ENCODE results near the gene MAGI1. TPM values are rescaled to one million over a fixed set of nuclear protein-coding genes. Genes with fewer than 3 reads are reported as not detected.

MAGI1 gene
- total RNA-seq, 1 experiment from 2014 or later, result 58.2 TPM

DNA sequence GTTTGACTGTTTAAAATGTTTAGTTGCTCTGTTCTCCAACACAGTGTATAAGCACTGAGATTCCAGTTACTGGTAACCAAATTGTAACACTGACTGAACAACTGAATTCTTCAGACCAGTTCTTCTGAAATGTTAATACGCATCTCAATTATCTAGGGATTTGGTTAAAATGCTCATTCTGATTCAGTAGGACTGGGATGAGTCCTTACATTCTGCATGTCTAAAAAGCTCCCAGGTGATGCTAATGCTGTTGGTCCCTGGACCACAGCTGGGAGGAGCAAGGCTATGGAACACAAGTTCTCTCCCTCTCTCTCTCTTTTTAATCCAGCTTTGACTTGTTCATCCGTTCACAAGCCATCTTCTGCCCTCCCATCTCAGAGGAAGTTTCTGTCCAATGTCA is 380.3 kb downstream of the MAGI1 start (continued):
- no peak for TF ChIP-seq IRF1 (CRISPR knock-in tag; IDR thresholded peaks at IDR 0.05)
- TF ChIP-seq ZBTB21 (CRISPR knock-in tag; IDR thresholded peaks at IDR 0.05; ENCODE audit: borderline replicate concordance), result no peak
- TF ChIP-seq TP53 (CRISPR knock-in tag; IDR thresholded peaks at IDR 0.05), result no peak
- no peak for TF ChIP-seq RORB (CRISPR knock-in tag; IDR thresholded peaks at IDR 0.05)
- no peak for TF ChIP-seq ZNF396 (CRISPR knock-in tag; IDR thresholded peaks at IDR 0.05; ENCODE audit: borderline replicate concordance)

GRCh38 chr3:65655061-65655460 is 383.7 kb downstream of the MAGI1 start:
- ATAC-seq, result no peak
- peaks cover 11% of the 10 kb centered on the region for H3K9me3 Mint-ChIP-seq
- peaks cover 6% of the 10 kb centered on the region for H3K36me3 Mint-ChIP-seq
- peaks cover 32% of the 10 kb centered on the region for H3K4me1 Mint-ChIP-seq
- H3K27me3 Mint-ChIP-seq (ENCODE audit: low read depth), result no peaks in the 10 kb centered on the region
- no peak for DNase-seq (ENCODE audit: low spot score)
- ChIA-PET POLR2A (no interaction called here), CTCF (interaction anchor here (0.8 to 1.3 kb wide), 2 partner anchors 19 to 216 kb away, joined by 3 to 5 read pairs; no protein-coding TSS in a partner anchor)
- TF ChIP-seq, protein P1, sequence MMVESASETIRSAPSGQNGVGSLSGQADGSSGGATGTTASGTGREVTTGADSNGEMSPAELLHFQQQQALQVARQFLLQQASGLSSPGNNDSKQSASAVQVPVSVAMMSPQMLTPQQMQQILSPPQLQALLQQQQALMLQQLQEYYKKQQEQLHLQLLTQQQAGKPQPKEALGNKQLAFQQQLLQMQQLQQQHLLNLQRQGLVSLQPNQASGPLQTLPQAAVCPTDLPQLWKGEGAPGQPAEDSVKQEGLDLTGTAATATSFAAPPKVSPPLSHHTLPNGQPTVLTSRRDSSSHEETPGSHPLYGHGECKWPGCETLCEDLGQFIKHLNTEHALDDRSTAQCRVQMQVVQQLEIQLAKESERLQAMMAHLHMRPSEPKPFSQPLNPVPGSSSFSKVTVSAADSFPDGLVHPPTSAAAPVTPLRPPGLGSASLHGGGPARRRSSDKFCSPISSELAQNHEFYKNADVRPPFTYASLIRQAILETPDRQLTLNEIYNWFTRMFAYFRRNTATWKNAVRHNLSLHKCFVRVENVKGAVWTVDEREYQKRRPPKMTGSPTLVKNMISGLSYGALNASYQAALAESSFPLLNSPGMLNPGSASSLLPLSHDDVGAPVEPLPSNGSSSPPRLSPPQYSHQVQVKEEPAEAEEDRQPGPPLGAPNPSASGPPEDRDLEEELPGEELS (CRISPR knock-in tag; IDR thresholded peaks at IDR 0.05), result no peak
- TF ChIP-seq, protein P2, sequence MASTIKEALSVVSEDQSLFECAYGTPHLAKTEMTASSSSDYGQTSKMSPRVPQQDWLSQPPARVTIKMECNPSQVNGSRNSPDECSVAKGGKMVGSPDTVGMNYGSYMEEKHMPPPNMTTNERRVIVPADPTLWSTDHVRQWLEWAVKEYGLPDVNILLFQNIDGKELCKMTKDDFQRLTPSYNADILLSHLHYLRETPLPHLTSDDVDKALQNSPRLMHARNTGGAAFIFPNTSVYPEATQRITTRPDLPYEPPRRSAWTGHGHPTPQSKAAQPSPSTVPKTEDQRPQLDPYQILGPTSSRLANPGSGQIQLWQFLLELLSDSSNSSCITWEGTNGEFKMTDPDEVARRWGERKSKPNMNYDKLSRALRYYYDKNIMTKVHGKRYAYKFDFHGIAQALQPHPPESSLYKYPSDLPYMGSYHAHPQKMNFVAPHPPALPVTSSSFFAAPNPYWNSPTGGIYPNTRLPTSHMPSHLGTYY (CRISPR knock-in tag; IDR thresholded peaks at IDR 0.05), result no peak
- TF ChIP-seq, protein P3, sequence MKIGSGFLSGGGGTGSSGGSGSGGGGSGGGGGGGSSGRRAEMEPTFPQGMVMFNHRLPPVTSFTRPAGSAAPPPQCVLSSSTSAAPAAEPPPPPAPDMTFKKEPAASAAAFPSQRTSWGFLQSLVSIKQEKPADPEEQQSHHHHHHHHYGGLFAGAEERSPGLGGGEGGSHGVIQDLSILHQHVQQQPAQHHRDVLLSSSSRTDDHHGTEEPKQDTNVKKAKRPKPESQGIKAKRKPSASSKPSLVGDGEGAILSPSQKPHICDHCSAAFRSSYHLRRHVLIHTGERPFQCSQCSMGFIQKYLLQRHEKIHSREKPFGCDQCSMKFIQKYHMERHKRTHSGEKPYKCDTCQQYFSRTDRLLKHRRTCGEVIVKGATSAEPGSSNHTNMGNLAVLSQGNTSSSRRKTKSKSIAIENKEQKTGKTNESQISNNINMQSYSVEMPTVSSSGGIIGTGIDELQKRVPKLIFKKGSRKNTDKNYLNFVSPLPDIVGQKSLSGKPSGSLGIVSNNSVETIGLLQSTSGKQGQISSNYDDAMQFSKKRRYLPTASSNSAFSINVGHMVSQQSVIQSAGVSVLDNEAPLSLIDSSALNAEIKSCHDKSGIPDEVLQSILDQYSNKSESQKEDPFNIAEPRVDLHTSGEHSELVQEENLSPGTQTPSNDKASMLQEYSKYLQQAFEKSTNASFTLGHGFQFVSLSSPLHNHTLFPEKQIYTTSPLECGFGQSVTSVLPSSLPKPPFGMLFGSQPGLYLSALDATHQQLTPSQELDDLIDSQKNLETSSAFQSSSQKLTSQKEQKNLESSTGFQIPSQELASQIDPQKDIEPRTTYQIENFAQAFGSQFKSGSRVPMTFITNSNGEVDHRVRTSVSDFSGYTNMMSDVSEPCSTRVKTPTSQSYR (CRISPR knock-in tag; IDR thresholded peaks at IDR 0.05), result no peak
- TF ChIP-seq GTF2I (CRISPR knock-in tag; conservative IDR thresholded peaks at IDR 0.05) (no peak), HMGXB4 (CRISPR knock-in tag; IDR thresholded peaks at IDR 0.05) (no peak)
- H3K27ac Mint-ChIP-seq, result no peak overlapping the region
- H3K4me3 Mint-ChIP-seq, result no peak overlapping the region

GRCh38 chr3:65653731-65654130 is 385.0 kb downstream of the MAGI1 start:
- Mint-ChIP-seq H3K4me1 (peaks cover 19% of the 10 kb centered on the region), H3K36me3 (peaks cover 6% of the 10 kb centered on the region), H3K27ac (no peak overlapping the region), H3K4me3 (no peak overlapping the region), H3K9me3 (peaks cover 8% of the 10 kb centered on the region), H3K27me3 (ENCODE audit: low read depth) (no peaks in the 10 kb centered on the region)
- TF ChIP-seq, protein P4, sequence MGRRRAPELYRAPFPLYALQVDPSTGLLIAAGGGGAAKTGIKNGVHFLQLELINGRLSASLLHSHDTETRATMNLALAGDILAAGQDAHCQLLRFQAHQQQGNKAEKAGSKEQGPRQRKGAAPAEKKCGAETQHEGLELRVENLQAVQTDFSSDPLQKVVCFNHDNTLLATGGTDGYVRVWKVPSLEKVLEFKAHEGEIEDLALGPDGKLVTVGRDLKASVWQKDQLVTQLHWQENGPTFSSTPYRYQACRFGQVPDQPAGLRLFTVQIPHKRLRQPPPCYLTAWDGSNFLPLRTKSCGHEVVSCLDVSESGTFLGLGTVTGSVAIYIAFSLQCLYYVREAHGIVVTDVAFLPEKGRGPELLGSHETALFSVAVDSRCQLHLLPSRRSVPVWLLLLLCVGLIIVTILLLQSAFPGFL (CRISPR knock-in tag; IDR thresholded peaks at IDR 0.05; ENCODE audit: borderline replicate concordance), result no peak
- TF ChIP-seq CREM (CRISPR knock-in tag; IDR thresholded peaks at IDR 0.05) (no peak), OVOL2 (CRISPR knock-in tag; IDR thresholded peaks at IDR 0.05; ENCODE audit: borderline replicate concordance) (no peak), AR (CRISPR knock-in tag; IDR thresholded peaks at IDR 0.05) (no peak)
- DNase-seq (ENCODE audit: low spot score) (no peak), ATAC-seq (no peak)
- ChIA-PET POLR2A (no interaction called here), CTCF (interaction anchor here (1.6 kb wide), 1 partner anchor 214 kb away, joined by 3 read pairs; no protein-coding TSS in a partner anchor)

All from WTC11 (cell line).